Glutamatergic neuron (in vitro differentiated cells): ENCODE measurements around the gene GAB2. TPM values are rescaled to one million over a fixed set of nuclear protein-coding genes. Genes with fewer than 3 reads are reported as not detected.

Source experiments
- DNase-seq: peaks from one replicate; pipeline ENCODE4 v3.0.0; 2022
- H3K27ac Mint-ChIP-seq: one replicate; pipeline ENCODE4 v1.8.0; 2020; ENCODE audit warnings: mild to moderate bottlenecking, mixed read lengths, inconsistent platforms; ENCODE audit not compliant: unreplicated experiment
- H3K27me3 Mint-ChIP-seq: one replicate; pipeline ENCODE4 v1.8.0; 2020; ENCODE audit warnings: mild to moderate bottlenecking, moderate library complexity, mixed read lengths, inconsistent platforms; ENCODE audit not compliant: unreplicated experiment
- H3K36me3 Mint-ChIP-seq: one replicate; pipeline ENCODE4 v1.8.0; 2020; ENCODE audit warnings: mild to moderate bottlenecking, mixed read lengths, inconsistent platforms; ENCODE audit not compliant: unreplicated experiment
- H3K4me1 Mint-ChIP-seq: one replicate; pipeline ENCODE4 v1.8.0; 2020; ENCODE audit warnings: mild to moderate bottlenecking, low read depth, mixed read lengths, inconsistent platforms; ENCODE audit not compliant: unreplicated experiment
- H3K4me3 Mint-ChIP-seq: one replicate; pipeline ENCODE4 v1.8.0; 2020; ENCODE audit warnings: mild to moderate bottlenecking, mixed read lengths, inconsistent platforms; ENCODE audit not compliant: unreplicated experiment
- H3K9me3 Mint-ChIP-seq: one replicate; pipeline ENCODE4 v1.8.0; 2020; ENCODE audit warnings: mild to moderate bottlenecking, moderate library complexity, mixed read lengths, inconsistent platforms; ENCODE audit not compliant: unreplicated experiment
- total RNA-seq: library from RNA; stranded (reverse); fragmentation: NEBNext Ultra II Directional; extraction: Animal tissue kit (Norgen Biotek cat#: 25700); gene quantifications from one replicate; pipeline ENCODE4 v1.2.1, GENCODE V29; 2021; ENCODE audit not compliant: unreplicated experiment
- TF ChIP-seq, protein P1 (sequence below): fragments of 200-600 bp; sonication (generic); IDR thresholded peaks from one replicate; pipeline ENCODE4 v1.5.0; 2021; ENCODE audit not compliant: partially characterized antibody, unreplicated experiment

Gene GAB2
- total RNA-seq, 1 donor from 2014 or later, result 87.9 TPM

DNA sequence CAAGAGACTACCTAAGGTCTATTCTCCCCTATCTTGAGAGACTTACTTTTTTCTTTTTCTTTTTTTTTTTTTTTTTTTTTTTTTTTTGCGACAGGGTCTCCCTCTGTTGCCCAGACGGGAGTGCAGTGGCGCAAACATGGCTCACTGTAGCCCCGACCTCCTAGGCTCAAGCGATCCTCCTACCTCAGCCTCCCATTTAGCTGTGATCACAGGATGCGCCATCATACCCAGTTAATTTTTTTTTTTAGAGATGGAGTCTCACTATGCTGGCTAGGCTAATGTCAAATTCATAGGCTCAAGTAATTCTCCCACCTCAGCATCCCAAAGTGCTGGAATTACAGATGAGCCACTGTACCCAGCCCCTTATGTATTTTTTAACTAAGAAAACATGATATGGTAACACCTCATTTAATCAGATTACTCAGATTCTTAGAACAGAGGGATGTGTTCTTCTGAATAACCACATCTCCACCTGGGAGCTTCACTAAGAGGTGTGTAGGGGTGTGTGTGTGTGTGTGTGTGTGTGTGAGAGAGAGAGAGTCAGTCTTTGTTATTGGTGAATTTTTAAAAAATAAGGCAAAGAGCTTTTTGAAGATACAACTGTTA is 126.0 kb downstream of the GAB2 start:
- H3K27ac Mint-ChIP-seq, result no peak overlapping the region
- TF ChIP-seq, protein P1, sequence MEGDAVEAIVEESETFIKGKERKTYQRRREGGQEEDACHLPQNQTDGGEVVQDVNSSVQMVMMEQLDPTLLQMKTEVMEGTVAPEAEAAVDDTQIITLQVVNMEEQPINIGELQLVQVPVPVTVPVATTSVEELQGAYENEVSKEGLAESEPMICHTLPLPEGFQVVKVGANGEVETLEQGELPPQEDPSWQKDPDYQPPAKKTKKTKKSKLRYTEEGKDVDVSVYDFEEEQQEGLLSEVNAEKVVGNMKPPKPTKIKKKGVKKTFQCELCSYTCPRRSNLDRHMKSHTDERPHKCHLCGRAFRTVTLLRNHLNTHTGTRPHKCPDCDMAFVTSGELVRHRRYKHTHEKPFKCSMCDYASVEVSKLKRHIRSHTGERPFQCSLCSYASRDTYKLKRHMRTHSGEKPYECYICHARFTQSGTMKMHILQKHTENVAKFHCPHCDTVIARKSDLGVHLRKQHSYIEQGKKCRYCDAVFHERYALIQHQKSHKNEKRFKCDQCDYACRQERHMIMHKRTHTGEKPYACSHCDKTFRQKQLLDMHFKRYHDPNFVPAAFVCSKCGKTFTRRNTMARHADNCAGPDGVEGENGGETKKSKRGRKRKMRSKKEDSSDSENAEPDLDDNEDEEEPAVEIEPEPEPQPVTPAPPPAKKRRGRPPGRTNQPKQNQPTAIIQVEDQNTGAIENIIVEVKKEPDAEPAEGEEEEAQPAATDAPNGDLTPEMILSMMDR, result no peak
- peaks cover 19% of the 10 kb centered on the region for H3K36me3 Mint-ChIP-seq

GRCh38 chr11:78290293-78291176 is 127.1 kb downstream of the GAB2 start:
- Mint-ChIP-seq H3K27ac (no peak overlapping the region), H3K4me3 (no peak overlapping the region), H3K36me3 (peaks cover 19% of the 10 kb centered on the region), H3K27me3 (peaks cover 2% of the 10 kb centered on the region), H3K4me1 (peaks cover 12% of the 10 kb centered on the region), H3K9me3 (peaks cover 9% of the 10 kb centered on the region)
- TF ChIP-seq, protein P1, result no peak
- no peak for DNase-seq

More for the DNA sequence above, 126.0 kb downstream of the GAB2 start:
- Mint-ChIP-seq H3K4me1 (peaks cover 19% of the 10 kb centered on the region), H3K27me3 (peaks cover 2% of the 10 kb centered on the region), H3K4me3 (no peak overlapping the region), H3K9me3 (peaks cover 13% of the 10 kb centered on the region)
- DNase-seq, result no peak

GRCh38 chr11:78289552-78290292 is 127.9 kb downstream of the GAB2 start:
- DNase-seq, result no peak
- H3K9me3 Mint-ChIP-seq, result peaks cover 3% of the 10 kb centered on the region
- H3K36me3 Mint-ChIP-seq, result peaks cover 19% of the 10 kb centered on the region
- peaks cover 4% of the 10 kb centered on the region for H3K4me1 Mint-ChIP-seq
- no peak overlapping the region for H3K27ac Mint-ChIP-seq
- H3K4me3 Mint-ChIP-seq, result no peak overlapping the region
- no peaks in the 10 kb centered on the region for H3K27me3 Mint-ChIP-seq
- TF ChIP-seq, protein P1, result no peak

- H3K27me3 Mint-ChIP-seq, result peaks cover 2% of the 10 kb centered on the region
- H3K4me3 Mint-ChIP-seq, result no peak overlapping the region
- H3K9me3 Mint-ChIP-seq, result peaks cover 3% of the 10 kb centered on the region
- TF ChIP-seq, protein P1, result no peak
- H3K27ac Mint-ChIP-seq, result no peak overlapping the region
- DNase-seq, result no peak
- H3K4me1 Mint-ChIP-seq, result no peaks in the 10 kb centered on the region
- peaks cover 10% of the 10 kb centered on the region for H3K36me3 Mint-ChIP-seq
Measured at GRCh38 chr11:78284260-78284659, 133.4 kb downstream of the GAB2 start.
